Urothelium cell line (cell line): Measurements from ENCODE around the gene NXPH4.

Experiments used
- DNase-seq: peaks from one replicate; pipeline ENCODE4 v3.0.0; 2011; ENCODE audit warnings: low spot score, mixed read lengths
- FAIRE-seq: peaks from 2 replicates; lab custom pipeline; 2011; peaks lifted over from hg19 to GRCh38; lab: Jason Lieb, UNC

Gene NXPH4

DNA sequence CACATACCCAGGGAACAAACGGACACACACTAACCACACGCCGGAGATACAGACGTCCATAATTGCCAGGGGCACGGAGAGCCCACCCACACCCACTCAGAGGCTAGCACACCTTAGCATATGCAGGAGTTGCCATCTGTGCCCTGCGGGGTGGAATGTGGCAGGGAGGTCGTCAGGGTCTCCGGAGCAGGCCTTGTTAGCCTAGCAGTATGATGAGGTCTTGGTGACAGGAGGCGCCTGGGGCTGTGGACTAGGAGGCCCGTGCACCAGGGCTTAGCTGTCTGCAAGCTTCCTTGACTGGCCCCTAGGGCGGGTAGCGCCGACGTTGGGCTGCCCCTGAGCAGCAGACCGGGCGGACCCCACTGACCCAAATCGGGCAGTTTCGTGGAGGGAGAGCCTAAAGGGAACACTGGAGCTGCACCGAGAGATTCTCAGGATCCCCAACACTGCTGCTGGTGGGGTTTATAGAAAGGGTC lies 24.4 kb downstream of the NXPH4 start:
- FAIRE-seq = no peak
- DNase-seq = no peak

- DNase-seq (no peak), FAIRE-seq (no peak)
Measured at GRCh38 chr12:57241402-57242310, 25.1 kb downstream of the NXPH4 start.

DNA sequence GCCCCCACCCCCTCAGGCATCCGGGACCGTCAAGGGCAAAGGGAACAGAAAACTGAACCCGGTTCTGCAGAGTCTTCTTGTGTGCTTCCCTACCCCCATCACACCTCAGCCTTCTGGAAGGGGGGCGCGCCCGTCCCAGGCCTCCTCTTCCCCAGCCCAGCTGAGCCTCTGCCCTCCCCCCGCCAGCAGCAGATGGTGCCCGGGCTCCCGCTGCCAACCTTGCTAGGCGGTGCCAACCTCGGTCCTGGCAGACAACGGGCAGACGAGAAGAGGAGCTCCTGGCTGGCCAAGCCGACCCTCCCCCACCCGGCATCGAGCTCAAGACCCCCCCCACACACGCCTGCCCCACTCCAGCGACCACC lies 25.7 kb downstream of the NXPH4 start:
- no peak for FAIRE-seq
- no peak for DNase-seq

- DNase-seq = no peak
- FAIRE-seq = no peak
Measured at GRCh38 chr12:57242691-57243454, 26.3 kb downstream of the NXPH4 start.

GRCh38 chr12:57243521-57244311 lies 27.1 kb downstream of the NXPH4 start:
- DNase-seq (no peak), FAIRE-seq (no peak)

- FAIRE-seq (no peak), DNase-seq (no peak)
Measured at GRCh38 chr12:57244312-57244696, 27.7 kb downstream of the NXPH4 start.

DNA sequence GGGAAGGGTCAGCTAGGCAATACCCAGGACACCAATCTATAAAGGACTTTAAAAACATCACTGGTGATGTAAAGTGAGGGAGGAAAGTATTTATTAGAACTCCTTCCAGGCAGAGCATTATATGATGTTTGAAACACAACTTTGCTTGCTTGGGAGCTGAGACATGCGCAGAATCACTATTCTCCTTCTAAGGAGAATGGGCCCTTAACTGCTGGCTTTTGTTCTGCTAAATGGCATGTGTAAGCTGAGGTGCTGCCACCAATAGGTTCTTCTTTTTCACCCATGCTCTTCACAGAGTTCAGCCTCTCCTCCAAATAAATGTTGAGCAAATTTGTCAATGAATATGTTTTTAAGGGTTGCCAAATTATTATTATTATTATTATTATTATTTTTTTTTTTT lies 30.4 kb downstream of the NXPH4 start:
- FAIRE-seq = no peak

GRCh38 chr12:57248934-57249742 lies 32.5 kb downstream of the NXPH4 start:
- FAIRE-seq (no peak), DNase-seq (no peak)

More for the DNA sequence above, 30.4 kb downstream of the NXPH4 start:
- DNase-seq = no peak

DNA sequence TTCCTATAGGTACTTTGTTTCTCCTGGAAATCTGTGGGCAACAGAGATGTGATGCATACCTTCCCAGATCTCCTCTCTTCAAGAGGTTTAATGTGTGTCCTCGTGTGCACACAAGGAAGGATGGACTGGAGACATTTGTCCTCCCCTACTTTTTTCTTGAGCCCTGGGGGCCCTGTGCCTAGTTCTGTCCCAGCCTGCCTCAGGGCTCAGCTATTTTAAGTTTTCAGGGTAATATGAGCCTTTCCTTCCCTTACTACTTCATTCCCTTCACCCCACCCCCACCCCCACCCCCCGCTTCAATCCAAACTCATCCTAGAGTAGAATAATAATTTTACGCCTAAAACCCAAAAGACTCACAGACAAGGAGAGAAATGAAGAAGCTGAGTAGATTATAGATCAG lies 33.9 kb downstream of the NXPH4 start:
- DNase-seq = no peak
- no peak for FAIRE-seq

DNA sequence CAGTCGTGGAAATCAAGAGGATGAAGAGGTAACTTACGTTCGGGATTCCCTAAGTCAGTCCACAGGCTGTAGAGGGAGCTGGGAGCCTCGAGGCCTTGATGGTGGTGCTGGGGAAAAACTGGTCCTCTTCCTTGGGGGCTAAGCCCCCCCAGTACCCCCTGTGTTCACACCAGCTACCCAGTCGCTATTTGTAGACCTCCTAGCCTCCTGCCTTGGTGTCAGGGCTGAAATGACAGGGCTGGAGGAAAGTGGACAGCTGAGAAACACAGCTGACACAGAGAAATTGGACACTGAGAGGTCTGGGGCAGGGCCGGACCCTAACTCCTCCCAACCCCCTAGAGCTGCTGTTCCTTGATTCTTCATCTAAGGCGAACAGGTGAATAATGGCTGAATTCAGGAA lies 34.4 kb downstream of the NXPH4 start, which contains the start of gene STAC3:
Gene STAC3, minus strand, starts transcription at position 232 of the 400 bp plus-strand sequence. CDS start 1,551 bp downstream, outside the sequence.
- FAIRE-seq (no peak), DNase-seq (no peak)

DNA sequence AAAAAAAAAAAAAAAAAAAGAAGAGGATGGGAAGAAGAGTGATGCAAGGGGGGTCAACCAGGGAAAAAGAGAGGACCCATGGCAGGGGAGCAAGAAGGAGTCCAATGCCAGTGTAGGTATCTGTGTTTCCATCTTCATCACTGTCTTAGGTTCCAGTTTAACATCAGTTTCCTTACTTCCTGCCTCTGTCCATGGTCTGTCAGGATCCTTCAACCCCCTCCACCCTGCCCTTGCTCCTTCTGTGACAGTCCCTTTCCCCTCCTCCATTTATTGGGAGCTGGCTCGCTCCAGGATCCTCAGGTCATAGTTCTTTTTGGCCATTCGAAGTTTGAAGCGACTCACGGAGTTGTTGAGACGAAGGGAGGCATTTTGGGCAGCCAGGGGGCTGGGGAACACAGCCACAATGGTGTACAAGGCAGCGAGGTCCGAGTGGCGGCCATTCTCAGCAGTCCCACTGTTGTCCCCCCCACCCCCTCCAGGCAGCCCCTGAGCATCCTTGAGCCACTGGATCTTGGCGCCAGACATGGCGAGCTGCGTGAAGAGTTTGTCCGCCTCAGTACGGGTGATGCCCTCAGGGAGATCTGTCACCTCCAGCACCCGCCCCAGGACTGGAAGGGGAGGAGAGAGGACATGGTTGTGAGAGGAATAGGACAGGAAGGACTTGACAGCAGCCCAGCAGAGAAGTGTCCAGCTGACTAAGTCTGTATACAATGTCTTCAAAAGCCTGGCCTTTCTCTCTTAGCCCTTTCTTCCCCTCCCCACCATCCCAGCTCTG lies 38.1 kb downstream of the NXPH4 start:
- FAIRE-seq (no peak), DNase-seq (no peak)

DNA sequence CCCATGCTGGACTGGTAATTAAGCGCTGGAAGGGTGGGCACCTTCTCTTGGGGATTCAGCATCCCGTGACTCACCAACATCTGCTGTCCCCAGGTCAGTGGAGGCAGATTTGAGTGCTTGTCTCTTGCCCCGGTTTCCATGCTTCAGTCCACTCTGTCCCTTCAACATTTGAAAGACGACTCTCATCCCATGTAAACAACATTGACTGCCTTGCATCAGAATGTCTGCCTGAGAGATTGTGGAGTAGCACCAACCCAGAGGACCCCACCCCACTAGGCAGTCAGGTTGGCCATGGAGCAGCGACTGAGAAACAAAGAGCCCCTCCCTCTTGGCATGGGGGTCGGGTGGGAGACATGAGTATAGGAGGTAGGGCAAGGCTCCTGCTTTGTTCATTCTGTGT lies 39.3 kb downstream of the NXPH4 start:
- DNase-seq = no peak
- FAIRE-seq = no peak

DNA sequence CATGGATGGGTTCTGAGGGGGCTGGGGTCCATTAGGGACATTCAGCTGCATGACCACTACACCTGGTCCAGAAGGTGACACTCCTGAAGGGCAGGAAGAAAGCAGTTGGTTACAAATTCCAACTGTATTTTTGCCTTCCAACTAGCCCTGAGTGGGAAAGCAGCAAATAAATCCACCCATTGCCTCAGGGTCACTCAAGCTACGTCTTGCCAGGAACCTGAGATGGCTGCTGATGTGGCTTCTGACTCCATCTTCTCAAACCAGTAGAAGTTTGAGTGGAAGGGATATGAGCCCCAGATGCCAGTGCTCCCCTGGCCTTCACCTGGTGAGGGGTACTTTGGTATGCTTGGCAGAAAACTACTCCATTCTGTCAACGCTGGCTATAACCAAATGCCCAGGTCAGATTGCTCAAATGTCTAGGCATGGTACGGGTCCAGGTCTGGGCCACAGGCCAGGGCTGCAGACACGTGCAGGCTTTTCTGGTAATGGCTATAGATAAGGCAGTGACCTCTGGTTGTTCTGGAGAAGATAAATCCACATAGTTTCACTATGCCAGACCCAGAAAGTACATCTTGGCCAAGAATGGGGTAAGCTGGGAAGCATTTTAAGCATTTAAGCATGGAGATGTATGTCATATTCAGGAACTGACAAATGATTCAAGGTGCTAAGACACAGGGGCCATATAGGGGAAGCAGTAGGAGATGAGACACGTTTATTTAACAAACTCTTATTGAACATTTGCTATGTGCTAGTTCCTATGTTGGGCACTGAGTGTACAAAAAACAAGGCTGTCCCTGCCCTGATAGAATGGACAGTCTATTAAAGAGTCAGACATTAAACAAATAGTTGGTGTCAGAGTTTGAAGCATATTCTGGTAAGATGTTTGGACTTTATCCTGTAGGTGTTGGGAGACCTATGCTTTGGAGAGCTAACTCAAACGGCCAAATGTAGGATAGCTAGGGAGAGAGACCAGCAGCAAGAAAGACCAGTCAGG lies 42.7 kb downstream of the NXPH4 start:
- FAIRE-seq = no peak
- DNase-seq = no peak

DNA sequence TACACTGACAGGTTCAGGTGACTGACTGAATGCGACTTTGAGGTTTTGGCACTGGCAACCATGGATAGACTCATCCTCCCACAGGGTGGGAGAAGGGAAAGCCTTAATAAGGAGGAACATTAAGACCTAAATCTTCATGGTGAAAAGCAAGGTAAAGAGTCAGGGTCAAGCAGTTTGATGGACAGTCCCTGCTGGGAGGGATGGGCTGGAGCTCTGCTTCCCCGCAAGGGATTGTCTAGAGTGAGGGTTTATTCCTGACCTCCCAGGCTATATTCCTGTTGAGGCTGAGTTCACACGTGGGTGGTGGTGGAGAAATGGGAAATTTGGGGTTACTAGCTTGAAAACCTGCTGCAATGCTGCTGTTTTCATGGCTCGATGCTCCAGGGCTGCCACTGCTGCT lies 43.8 kb downstream of the NXPH4 start:
- FAIRE-seq (no peak), DNase-seq (no peak)

GRCh38 chr12:57261428-57261865 lies 44.9 kb downstream of the NXPH4 start:
- DNase-seq = no peak
- no peak for FAIRE-seq

GRCh38 chr12:57262126-57262822 lies 45.7 kb downstream of the NXPH4 start:
- no peak for FAIRE-seq
- no peak for DNase-seq

DNA sequence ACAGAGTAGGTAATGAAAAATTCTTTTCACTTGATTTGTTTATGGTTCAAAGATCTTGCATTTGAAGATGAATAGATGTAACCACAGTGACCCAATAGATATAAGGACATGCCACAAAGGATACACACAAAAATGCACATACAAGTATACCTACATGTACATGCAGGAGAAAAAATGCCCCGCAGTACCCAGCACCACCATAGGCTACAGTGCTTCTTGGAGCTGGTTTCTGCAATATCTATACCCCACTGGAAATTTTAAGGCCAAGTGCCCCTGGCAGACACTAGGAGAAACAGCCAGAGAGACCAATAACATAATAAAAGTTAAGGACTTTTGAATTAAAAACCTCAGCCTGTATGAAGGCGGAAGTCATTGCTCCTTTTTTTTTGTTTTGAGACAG lies 46.5 kb downstream of the NXPH4 start:
- FAIRE-seq = no peak
- no peak for DNase-seq

GRCh38 chr12:57266681-57267080 lies 50.1 kb downstream of the NXPH4 start:
- no peak for DNase-seq
- FAIRE-seq = no peak
